ENCODE measurements around the gene TMEM218.

The TMEM218 gene

DNA sequence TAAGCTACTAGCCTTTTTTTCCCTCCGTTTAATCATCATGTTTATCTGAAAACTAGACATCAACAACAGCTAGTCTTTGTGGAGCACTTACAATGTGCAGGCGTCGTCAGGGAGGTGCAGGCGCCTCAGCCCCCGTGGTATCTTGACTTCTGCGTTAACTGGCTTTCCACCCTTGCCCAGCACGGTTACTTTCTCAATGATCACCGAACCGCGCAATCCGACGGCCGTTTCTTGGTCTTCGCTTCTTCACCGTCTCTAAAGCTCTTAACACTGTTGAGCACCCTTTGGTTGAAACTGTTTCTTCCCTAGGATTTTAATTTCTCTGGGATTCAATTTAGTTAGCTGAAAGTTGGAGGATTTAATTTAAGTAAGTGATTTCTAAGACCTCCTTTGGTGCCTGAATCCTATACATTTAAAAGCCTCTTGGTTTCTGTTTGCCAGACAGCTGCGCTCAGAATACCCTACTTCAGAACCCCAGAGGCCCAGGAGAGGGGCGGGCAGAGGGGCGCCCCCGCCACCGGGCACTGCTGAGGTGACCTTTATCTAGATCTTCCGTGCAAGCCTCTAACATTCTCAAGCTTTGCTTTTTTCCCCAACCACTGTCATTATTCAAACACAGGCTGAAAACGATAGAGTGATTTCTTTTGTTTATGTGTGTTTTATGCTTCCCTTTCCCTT is 18.0 kb upstream of the TMEM218 start:
- no peak for DNase-seq

DNA sequence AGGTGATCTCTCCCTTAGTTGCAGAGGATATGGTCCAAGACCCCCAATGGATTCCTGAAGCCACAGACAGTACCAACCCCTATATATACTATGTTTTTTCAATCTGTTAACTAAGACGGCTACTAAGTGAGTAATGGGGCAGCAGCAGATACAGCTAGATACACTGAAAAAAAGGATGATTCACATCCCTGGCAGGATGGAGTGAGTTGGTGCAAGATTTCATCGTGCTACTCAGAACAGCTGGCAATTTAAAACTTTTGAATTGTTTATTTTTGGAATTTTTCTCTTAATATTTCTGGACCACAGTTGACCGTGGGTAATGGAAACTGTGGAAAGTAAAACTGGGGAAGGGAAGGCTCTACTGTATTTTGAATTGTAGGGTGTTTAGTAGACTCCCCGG is 17.0 kb upstream of the TMEM218 start:
- DNase-seq: no peak

DNA sequence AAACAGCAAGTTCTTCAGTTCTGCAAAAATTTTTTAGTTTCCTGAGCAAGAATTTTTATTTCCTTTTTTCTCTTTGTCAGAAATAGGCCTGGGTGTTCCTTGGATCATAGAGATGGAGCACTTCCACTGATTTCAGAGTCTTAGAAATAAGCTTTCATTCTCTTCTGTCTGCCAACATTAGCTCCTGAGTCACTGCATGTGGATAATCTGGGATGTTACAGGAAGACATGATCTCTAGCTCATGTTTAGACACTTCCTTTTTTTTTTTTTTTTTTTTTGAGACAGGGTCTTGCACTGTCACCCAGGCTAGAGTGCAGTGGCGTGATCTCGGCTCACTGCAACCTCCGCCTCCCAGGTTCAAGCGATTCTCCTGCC is 13.2 kb upstream of the TMEM218 start:
- DNase-seq: peak in 1 of 51 donors; percentile 2

DNA sequence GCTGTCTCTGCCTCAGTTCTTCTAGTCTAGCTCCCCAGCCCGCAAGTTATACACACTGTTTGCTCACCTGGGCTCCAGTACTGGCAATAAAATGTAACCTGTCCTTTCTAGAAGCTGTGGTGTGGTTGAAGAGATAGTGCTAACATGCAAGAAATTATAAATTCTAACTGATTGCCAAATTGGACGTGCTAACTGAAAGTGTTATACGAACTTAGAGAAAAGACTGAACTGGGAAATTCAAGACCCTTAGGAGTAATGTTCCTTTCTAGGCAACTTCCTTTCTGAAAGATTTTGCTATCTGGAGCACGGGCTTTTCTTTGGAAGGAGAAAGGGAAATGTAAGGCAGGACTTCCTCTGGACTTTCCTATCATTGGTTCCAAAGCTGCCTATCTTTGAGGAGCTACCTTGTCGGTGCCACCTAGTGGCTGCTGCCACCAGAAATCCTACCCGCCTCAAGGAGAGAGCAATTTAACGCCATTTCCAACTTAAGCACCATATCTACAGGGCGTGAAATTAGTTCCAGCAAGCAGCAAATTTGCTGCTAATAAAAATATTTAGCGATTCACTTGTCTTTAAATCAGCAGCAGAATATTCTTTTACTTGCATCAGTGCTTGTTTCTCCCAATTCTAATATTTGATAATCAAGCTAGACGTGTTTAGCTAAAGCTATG is 12.7 kb upstream of the TMEM218 start:
- peak in 10 of 51 donors; percentile 4 to 37 (median 14) for DNase-seq

DNA sequence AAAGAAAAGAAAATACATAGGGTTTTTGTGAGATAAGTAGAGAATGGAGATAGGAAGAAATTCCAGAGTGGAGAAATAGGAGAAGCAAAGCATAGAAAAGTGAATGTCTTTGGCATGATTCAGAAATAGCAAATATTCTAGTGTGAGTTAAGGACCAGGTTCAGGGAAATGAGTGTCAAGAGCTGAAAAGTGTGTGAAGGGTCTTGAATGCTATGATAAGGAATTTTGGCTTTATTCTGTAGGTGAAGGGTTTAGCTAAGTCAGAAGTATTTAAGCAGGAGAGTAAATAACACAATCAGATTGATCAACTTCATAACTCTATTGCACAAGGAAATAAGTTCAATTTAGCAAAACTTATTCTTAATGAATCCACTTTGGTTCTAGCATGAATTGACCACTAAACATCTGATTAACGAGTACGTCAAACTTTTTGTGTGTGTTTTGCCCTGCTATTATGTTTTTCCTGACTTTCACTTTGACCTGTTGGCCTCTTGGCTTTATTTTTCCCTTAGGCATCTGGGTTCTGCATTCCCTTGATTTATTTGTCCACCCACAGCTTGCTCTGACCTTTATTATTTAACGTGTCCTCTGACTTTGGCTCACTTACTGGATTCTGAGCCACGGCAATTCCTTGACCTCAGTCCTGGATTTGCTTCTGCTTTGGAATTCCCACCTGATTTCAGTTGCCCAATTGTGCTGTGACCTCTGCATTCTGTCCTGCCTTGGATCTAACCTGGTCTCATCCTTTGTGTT is 11.9 kb upstream of the TMEM218 start:
- DNase-seq: no peak

DNA sequence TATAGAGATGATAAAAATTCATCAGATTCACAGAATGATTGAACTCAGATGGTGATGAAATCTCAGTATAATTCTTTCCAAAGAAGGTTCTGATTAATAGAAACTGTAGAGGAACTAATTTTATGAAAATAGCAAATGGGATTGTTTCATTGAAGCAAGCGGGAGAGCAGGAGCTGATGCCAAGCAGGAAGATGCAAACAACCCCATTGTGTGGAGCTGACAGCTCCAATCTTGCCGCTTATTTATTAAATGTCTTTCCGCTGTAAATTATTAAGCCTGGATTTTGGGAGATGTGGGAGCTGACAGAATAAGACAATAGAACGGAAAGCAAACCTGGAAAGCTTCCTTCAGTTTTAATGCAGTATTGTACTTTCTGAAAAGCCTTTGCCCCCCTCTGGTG is 6.0 kb upstream of the TMEM218 start:
- no peak for DNase-seq

DNA sequence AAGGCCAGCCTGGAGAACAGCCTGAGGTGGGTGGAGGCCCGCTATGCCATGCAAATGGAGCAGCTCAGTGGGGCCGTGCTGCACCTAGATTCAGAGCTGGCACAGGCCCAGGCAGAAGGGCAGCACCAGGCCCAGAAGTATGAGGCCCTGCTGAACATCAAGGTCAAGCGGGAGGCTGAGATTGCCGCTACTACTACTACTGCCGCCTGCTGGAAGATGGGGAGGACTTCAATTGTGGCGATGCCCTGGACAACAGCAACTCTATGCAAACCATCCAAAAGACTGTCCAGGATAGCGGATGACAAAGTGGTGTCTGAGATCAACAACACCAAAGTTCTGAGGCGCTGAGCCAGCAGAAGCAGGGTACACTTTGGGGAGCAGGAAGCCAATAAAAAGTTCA is 3.1 kb upstream of the TMEM218 start:
- no peak for DNase-seq

DNA sequence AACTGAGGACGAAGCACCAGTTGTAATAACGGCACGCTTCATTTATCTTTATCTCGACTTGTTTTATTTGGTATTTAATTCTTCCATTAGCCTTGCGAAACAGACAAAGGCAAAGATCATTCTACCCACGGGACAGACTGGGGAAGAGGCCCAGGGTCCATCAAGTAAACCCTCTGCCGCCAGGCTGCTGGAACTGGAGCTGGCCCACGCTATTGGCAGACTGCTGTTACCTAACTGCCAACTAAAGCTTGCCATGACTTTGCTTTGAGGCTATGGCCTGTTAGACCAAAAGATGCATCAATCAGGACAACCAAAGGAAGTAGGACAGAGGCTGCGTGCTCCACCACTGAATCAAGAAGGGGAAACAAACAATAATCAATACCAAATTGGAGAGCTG is 780 bp upstream of the TMEM218 start:
- no peak for DNase-seq

DNA sequence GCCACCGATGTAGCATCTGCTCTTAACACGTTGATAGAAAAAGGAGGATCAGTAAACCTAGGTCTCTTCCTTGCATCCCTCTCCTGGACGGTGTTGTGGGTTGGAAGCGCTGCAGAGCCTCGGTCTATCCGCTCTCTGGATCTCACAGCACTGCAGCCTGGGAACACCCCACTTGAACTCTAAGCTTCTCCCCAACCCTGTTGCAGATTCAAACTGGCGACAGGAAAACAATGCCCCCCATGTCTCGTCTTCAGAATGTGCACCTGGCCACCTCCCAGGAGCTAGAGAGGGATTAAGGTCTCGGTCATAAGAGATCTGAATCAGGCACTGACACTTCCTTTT is 454 bp downstream of the TMEM218 start:
- DNase-seq: peak in 3 of 51 donors; percentile 41 to 44 (median 43)

DNA sequence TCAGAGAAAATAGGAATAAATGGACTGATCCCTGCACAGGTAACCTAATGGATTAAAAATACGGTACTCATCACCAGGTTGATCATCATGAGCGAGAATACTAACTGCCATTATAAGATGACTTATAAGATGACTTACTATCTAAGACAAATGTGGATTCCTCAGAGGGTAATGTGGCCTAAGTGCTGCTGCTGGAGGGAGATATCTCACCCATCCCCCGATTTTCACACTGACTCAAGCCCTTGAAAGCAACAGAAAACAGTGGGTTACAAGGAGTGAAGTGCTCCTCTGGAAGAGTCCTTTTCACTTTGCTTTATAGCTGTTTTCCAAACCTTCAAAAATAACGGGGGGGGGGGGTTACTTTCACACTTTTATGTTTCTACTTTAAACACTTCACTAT is 920 bp downstream of the TMEM218 start:
- no peak for DNase-seq

DNA sequence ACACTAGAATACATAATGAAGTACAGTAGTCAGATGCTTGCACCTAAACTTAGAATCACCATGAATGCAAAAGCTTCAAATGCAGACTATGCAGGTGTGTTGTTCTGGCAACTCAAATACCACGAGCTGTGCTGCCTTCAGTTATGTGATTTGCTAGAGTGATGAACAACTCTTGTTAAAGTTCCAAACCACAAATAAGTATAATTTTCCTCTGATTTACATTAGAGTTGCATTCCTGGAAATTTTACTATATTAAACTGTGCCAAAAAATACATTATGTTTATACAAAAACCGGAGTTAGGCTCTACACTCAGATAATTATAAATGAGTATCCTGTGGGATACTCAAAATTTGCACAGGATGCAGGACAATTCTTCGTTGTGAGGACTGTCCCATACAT is 3.0 kb downstream of the TMEM218 start:
- DNase-seq: no peak

DNA sequence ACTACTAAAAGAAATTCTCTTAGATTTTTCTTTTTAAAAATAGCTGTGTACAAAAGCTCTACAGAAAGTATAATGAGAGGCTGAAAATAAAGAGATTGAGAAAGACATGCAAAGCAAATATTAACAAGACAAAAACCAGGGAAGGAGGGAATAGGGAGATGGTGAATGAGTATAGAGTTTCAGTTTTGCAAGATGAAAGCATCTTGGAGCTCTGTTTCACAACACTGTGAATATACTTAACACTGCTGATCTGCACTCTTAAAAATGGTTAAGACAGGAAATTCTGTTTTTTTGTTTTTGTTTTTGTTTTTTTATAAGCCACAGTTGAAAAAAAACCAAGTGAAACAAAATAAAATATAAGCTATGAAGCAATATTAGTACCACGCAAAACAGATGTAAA is 5.5 kb downstream of the TMEM218 start:
- DNase-seq: no peak

DNA sequence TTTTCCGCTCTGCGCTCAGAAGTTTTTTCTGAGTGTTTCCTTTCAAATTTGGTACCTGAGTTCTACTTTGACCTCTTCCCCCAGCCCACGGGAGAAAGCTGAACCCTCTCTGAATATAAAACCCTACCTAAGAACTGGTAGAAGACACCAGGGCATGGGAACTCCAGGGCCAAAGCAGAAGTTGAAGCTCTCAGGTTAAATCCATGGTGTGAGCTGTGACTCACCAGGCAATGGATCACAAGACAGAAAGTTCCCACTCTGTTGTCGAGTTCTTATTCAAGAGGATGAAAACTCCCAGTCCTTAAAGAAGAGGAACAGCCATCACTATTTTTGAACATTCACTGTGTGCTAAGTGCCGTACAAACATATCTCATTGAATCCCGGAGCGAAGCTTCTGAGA is 8.9 kb downstream of the TMEM218 start:
- DNase-seq: no peak

DNA sequence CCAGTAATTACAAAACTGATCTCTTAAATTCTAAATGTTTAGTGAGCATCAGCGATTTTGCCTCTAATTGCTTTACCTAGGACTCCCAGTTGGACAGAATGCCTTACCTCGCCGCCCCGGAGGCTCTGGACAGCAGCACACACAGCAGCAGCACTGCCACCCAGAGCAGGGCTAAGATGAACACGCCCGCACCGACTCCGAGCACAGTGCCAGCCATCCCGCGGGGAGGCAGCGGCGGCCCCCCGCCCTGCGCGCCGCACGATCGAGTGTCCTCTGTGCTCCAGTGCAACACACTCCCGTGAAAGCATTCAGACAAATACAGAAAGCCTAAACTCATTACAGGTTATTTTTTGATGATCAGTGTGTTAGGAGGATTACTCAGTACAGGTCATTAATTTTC is 9.4 kb downstream of the TMEM218 start:
- DNase-seq: no peak

DNA sequence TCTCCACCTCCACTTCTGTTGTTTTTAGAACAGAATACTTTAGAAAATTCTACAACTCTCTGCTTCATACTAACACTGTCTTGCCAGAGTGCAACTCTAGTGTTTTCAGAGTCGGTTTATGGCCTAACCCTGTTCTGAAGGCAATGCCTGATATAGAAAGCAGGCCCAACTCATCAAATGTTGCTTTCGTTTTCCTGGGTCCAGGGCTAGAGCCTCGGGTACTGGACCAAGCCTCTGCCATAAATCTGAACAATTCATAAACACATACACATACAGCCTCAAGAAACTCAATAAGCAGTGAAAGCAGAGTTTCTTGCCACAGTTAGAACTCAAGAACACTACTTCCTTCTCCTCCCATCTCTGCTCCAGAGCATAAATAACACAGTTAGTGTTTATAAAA is 9.8 kb downstream of the TMEM218 start:
- no peak for DNase-seq

DNA sequence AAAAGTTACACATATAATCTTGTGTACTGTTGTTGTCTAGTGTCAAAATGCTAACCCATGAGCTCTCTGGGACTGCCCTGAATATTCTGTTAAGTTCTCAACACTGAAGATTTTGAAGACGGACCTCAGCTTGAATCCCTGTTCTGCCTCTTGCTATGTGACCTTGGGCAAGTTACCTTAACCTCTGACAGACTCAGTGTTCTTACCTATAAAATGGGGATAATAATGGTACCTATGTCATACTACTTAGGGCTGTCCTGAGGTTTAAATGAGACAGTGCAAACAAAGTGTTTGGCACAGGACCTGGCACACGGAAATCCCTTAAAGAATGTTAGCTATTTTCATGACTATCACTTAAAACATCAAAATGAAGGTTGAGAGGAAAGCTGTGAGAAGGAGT is 11.3 kb downstream of the TMEM218 start:
- no peak for DNase-seq

DNA sequence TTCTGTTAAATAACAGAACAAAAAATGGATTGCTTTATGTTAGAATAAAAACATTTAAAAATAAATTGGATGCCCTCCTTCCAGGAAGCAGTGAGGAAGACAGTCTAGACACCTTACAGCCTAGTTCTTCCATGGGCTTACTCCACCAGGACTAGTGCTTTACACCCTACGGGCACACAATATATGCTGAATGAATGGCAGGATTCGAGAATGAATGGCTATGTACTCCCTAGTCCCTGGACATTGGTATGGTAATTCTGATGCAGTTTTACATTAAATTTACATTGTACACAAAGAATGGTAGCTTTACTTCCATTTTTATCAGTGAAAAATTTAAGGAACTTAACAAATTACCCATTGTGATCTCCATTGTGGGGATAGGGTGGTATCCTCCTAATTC is 16.7 kb downstream of the TMEM218 start:
- no peak for DNase-seq

DNA sequence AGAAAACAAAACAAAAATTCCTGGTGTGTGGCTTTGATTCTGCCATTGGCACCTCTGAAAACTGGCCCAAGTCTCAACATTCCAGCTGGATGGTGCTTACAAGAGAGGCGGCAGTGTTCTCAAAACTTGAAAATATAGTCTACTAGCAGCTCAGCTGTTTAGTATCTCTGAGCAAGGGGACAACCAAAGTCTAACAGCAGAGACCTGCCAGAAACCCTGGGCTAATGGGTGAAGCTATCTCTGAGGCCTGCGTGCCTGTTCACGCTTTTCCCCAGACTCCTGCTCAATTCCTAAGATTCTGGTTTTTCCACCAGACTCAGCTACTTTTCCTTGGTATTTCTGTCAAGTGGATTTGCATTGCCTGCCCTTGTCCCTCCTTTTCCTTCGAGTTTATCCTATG is 17.9 kb downstream of the TMEM218 start:
- no peak for DNase-seq

DNA sequence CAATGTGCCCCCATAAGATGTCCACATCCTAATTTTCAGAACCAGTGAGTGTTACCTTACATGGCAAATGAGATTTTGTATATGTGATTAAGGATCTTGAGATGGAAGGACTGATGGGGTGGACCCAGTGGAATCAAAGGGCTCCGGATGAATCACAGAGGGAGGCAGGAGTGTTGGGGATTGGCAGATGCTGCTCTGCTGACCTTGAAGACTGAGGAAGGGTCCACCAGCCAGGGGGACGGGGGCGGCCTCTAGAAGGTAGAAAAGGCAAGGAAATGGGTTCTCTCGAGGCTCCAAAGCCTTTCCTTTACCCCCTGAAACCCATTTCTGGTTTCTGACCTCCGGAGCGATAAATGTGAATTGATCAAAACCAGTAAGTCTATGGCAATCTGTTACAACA is 18.8 kb downstream of the TMEM218 start:
- DNase-seq: no peak

DNA sequence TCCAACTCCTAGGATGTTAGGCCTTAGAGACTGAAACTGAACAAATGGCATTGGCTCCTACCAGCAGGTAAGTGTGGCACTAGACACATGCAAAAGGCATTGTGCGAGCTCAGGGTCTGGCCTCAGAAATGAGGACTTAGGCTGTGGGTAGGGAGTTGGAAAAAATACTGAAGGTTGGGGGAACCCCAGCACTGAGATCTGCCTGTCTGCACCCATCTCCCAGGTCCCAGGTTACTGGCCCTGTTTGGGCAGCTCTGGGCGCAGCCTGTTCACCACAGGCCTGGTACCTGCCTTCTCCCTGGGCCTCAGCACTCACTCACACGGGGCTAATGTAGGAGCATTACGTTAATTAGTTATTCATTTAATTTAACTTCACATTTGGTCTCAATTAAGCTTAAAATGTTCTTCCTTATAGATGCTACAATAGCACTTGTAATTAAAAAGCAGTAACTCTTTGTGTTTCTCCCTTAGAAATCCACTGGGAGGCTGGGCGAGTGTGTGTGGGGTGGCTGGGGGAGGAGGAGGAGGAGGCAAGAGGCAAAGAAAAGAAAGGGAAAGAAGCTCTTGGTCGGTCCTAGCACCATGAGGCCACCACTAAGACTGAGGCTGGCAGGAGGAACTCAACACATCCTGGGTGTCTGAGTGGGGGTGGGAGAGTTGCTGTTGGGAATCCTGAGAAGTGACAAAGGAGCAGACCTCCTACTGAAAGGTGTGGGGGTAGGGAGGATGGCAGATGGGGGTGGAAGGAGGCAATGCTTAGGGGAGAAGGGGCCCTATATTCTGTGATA is 19.4 kb downstream of the TMEM218 start:
- no peak for DNase-seq

DNA sequence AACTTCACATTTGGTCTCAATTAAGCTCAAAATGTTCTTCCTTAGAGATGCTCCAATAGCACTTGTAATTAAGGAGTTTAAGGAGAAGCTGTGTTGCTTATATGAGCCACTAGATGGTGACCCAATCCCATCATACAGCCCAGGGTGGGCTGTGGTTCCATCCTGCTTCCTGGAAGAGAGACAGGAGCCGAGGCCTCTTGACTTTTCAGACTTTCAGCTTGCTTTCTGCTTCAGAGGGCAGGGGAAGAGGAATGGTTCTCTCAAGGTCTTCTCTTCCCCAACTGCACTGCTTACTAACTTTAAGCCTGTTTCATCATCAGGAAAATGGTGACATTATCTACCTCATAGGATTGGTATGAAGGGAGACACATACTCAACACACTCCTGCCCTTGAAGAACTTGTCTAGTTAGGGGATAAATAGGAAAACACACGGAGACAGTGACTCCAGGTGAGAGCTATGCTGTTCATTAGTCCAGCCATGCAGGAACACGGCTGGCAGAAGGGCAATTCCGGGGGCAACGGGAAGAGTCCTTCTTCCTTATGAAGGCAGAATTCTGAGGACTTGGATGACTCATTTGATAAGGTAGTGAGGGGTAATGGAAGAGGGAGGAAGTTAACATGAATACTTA is 20.1 kb downstream of the TMEM218 start:
- DNase-seq: peak in 18 of 51 donors; percentile 8 to 61 (median 20)

DNA sequence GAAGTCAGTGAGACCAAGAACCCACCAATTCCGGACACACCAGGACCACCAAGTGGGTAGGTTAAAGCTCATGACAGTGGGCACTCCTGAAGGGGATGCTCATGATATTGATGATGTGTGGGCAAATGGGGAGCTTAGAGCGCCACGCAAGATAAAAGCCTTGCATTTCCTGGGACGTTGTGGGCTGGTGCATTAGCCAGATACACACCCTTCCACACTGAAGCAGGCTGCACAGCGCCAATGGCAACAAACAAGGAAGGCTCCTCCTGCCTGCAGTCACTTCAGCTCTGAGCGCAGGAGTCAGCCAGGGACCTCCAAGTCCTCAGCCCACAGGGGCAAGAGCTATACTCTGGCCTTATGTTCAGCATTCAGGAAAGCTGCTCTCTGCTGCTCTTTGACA is 20.6 kb downstream of the TMEM218 start:
- DNase-seq: no peak
